ENCODE results near the gene ZNF202.
"Not testable (repeated sequence)": the region's sequence is repeated elsewhere in the genome, so short reads cannot be mapped to it uniquely, and the experiment has no call there.

ZNF202 gene

GRCh38 chr11:123738374-123738773, 3.1 kb downstream of the ZNF202 start:
- DNase-seq: no peak

- DNase-seq: no peak
Observed at GRCh38 chr11:123736769-123737168, 4.7 kb downstream of the ZNF202 start.

- DNase-seq: no peak
Observed at GRCh38 chr11:123729602-123730001, 11.9 kb downstream of the ZNF202 start.

- DNase-seq: no peak
Observed at GRCh38 chr11:123725995-123726655, 15.3 kb downstream of the ZNF202 start.

DNA sequence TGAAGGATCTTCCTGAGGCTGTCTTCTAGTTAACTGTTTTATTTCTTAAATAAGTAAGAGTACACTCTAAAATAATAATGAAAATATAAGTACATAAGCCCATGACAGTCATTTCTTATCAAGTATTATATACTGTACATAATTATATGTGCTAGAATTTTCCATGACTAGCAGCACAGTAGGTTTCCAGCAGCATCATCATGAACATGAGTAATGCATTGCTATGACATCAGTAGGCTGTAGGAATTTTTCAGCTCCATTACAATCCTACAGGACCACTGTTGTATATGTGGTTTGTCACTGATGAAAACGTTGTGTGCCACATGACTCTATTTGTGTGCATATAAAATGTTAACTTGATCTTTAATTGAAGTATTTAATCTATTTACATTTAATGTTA, 22.0 kb downstream of the ZNF202 start:
- DNase-seq: no peak

GRCh38 chr11:123718469-123718868, 23.0 kb downstream of the ZNF202 start:
- DNase-seq: no peak

DNA sequence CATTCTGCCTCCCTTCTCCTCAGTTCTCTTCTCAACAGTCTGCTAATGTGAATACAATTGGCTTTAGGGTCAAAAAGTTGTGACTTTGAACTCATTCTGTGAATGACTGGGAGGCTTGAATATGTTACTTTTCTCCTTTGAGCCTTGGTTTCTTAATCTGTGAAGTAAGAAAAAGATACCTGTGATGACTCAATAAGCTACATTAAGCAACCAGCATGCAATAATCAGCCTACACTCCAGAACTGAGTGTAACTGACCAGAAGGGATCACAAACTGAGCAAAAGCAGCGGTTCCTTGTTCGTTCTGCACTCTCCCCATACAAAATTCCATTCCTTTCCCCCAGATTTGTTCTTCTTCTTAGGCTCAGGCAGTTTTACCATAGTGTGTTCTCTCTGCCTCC, 23.4 kb downstream of the ZNF202 start:
- no peak for DNase-seq

DNA sequence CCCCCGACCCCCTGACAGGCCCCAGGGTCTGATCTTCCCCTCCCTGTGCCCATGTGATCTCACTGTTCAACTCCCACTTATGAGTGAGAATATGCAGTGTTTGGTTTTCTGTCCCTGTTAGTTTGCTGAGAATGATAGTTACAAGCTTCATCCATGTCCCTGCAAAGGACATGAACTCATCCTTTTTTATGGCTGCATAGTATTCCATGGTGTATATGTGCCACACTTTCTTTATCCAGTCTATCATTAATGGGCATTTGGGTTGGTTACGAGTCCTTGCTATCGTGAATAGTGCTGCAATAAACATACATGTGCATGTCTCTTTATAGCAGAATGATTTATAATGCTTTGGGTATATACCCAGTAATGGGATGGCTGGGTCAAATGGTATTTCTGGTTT, 28.8 kb downstream of the ZNF202 start:
- DNase-seq: not testable (repeated sequence)

DNA sequence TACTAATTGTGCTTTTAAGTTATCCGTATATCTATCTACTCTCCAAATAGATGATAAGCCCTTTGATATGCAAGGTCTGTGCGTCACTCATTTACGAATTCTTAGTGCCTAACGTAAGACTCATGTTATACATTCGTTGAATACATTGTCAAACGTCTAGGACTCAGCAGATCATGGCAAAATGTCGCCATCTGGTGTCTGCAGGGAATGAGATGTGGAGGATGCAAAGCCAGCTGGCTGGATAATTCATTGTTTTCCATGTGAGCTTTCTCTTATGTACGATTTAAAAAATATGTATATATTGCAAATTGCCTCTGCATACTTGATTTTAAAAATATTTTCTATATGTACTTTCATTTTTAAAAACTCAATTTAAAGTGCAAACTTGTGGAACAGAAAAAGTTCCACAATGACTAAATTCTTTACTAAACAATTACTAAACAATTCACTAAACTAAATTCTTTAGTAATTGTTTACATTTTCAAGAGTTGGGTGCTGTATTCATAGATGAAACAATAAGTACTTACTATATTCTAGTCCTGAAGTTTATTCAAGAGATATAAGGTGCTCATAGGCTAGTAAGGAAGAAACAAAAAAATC, 33.8 kb downstream of the ZNF202 start:
- peak; percentile 72 for DNase-seq

- no peak for DNase-seq
Observed at GRCh38 chr11:123707206-123707605, 34.3 kb downstream of the ZNF202 start.

DNA sequence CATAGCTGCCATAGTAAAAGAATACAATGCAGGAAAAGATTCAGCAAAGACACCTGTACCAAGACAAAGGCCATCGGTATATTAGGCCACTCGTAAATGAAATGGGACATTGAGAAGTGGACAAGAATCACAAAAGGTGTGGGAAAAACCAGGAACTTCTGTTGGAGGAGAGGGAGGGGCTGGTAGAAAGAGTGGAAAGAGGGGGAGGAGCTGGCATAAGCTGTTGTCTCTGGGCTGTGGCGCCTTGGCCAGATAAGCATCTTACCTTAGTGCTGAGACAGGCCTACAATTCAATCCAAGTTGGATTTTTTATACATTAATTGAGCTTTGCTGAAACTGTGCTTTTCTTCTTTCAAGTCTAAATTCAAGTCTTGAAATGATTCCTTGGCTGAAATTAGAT, 37.1 kb downstream of the ZNF202 start:
- no peak for DNase-seq

DNA sequence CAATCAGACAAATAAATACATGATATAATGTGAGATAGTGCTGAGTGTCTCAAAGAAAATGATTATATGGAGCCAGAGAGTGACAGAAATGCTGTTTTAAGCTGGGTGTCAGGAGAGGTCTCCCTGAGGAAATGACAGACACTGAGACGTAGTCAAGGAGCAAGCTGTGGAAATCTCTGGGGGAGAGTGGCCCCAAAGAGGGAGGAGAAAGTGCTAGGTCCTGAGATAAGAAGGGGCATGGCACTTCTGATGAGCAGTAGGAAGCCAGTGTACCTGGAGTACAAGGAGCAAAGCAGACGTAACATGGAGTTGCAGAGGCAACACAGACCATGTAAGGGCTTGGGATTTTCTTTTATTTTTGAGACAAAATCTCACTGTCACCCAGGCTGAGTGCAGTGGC, 38.8 kb downstream of the ZNF202 start:
- DNase-seq: no peak

- DNase-seq: peak; percentile 63
Observed at GRCh38 chr11:123702139-123702538, 39.3 kb downstream of the ZNF202 start.

DNA sequence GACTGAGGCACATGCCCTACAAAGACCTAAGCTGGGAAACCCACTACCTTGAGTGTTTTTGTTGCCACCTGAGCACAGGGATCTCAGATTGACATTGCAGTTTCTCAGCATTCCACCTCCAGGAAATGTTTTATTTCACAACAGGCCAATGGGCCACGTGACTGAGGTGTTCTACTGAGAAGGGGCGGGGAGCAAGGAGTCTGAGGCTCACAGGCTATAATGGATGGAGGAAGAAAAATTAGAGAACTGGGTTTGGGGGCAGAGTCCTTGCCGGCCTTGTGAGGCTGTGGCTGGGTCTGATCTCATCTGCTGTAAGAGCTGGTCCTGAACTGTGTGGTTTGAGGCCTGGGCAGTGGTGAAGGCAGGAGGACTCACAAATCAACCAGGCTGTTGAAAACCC, 40.7 kb downstream of the ZNF202 start:
- DNase-seq: no peak

GRCh38 chr11:123698546-123699127, 42.8 kb downstream of the ZNF202 start:
- no peak for DNase-seq

DNA sequence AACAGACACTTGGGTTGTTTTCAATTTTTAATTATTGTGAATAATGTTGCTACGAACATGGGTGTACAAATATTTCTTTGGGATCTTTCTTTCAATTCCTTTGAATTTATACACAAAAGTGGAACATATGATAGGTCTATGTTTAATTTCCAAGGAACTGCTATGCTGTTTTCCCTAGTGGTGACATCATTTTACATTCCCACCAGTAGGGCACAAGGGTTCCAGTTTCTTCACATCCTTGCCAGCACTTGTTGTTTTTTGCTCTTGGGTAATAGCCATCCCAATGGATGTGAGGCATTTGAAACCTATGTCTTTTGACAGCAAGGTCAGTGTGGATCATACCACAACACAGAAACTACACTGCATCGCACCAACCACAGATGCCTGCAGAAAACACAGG, 45.3 kb downstream of the ZNF202 start:
- no peak for DNase-seq

- no peak for DNase-seq
Observed at GRCh38 chr11:123695231-123695630, 46.2 kb downstream of the ZNF202 start.

GRCh38 chr11:123694551-123694950, 46.9 kb downstream of the ZNF202 start:
- DNase-seq: no peak

GRCh38 chr11:123692961-123693360, 48.5 kb downstream of the ZNF202 start:
- DNase-seq: no peak

DNA sequence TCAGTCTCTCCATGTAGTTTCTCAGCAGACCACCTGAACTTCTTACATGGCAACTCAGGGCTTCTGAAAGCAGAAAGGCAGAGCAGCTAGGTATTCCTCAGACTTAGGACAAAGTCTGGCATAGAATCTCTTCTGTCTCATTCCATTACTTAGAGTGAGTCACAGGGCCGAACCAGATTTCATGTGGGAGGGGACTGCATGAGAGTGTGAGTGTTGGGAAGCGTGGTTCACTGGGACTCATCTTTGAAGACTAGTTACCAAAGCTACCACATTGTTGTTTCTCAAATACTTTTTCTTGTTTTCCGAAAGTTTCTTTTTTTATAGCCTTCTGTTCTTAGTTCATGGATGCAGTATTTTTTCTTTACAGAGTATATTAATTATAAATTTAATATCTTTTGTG, 51.0 kb downstream of the ZNF202 start:
- no peak for DNase-seq

- DNase-seq: no peak
Observed at GRCh38 chr11:123684601-123685000, 56.9 kb downstream of the ZNF202 start.

GRCh38 chr11:123683428-123684170, 57.9 kb downstream of the ZNF202 start:
- DNase-seq: no peak

DNA sequence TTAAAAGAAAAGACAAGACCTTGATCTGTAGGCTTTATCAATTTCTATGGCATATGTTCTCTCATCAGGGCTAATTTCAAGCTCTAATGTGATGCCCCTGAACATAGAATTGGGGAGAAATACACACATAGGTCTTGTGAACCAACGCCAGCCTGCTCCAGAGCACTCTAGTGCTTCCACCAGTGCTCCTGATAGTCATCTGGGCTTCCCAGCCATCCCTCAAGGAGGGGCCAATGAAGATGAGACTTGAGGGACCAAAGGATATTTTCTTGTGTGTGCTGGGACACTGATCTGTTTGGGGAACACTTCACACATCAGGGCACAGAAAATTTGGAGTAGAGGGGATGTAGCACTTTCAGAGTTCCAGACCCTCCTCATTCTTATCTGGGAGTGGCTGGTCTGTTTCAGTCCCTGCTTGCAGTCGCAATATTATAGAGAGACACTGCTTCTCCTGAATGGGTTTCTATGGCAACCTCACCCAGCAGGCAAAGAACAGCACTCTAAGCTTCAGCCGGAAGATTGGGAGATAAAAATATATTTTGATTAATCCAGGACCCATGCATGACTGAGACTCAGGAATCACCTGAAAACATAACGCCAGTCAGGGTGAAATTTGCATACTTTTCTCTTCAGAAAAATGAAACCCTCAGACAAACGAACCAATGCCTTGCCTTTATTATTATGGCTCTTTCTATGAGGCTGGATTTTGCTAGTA, 58.6 kb downstream of the ZNF202 start:
- no peak for DNase-seq
